Esophagus squamous epithelium (tissue), 4 donors: ENCODE results near the gene DCP1B.

ENCODE experiments used
- POLR2A ChIP-seq, 4 donors: fragments of 450-650 bp; IDR thresholded peaks; one replicate each; pipeline ENCODE4 v1.6.1; 2017; ENCODE audit warnings: antibody characterized with exemption in 4 of 4, mild to moderate bottlenecking in 4 of 4, moderate library complexity in 3 of 4
- TF ChIP-seq, protein P1 (sequence below), 6 experiments: fragments of 450-650 bp in 4 of 6; fragments of 200-600 bp in 2 of 6; sonication (generic) in 2 of 6; IDR thresholded peaks; one replicate each; pipeline ENCODE4 v1.5.1; 2016 to 2019; ENCODE audit warnings: antibody characterized with exemption in 6 of 6, mild to moderate bottlenecking in 4 of 6, moderate library complexity in 4 of 6

DNA sequence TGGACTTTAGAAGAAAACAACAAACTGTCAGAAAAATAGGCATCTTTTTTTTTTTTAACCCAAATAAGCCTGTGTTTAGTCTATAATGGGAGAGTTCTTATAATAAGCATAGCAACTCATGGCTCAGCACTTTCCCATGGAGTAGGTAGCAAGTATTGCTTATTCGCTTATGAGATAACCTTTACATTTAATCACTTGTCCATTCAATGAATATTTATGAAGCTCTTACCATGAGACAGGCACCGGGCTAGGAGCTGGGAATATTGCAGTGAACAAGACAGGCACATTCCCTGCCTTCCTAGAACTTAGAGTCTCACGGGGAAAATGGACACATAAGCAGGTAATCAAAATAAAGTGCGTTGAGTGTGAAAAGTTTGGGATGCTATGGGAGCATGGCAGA lies 10.0 kb upstream of the DCP1B start:
- TF ChIP-seq, protein P1, sequence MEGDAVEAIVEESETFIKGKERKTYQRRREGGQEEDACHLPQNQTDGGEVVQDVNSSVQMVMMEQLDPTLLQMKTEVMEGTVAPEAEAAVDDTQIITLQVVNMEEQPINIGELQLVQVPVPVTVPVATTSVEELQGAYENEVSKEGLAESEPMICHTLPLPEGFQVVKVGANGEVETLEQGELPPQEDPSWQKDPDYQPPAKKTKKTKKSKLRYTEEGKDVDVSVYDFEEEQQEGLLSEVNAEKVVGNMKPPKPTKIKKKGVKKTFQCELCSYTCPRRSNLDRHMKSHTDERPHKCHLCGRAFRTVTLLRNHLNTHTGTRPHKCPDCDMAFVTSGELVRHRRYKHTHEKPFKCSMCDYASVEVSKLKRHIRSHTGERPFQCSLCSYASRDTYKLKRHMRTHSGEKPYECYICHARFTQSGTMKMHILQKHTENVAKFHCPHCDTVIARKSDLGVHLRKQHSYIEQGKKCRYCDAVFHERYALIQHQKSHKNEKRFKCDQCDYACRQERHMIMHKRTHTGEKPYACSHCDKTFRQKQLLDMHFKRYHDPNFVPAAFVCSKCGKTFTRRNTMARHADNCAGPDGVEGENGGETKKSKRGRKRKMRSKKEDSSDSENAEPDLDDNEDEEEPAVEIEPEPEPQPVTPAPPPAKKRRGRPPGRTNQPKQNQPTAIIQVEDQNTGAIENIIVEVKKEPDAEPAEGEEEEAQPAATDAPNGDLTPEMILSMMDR (IDR thresholded peaks at IDR 0.05): no peak
- no peak for TF ChIP-seq POLR2A (IDR thresholded peaks at IDR 0.05)
